WTC11 (cell line): ENCODE results near the gene TLK1.

ENCODE experiments used
- CREB1 ChIP-seq: sonication (generic); formaldehyde crosslinking; IDR thresholded peaks from 2 replicates; pipeline ENCODE4 v1.8.0; 2023; ENCODE audit warnings: mild to moderate bottlenecking, missing genetic modification reagents
- FOXK1 ChIP-seq: sonication (generic); formaldehyde crosslinking; IDR thresholded peaks from 2 replicates; pipeline ENCODE4 v1.8.0; 2022; ENCODE audit warnings: mild to moderate bottlenecking, moderate library complexity, missing genetic modification reagents
- NFYB ChIP-seq: sonication (generic); formaldehyde crosslinking; conservative IDR thresholded peaks from 2 replicates; pipeline ENCODE4 v1.8.0; 2022; ENCODE audit warnings: low read depth, missing genetic modification reagents

DNA sequence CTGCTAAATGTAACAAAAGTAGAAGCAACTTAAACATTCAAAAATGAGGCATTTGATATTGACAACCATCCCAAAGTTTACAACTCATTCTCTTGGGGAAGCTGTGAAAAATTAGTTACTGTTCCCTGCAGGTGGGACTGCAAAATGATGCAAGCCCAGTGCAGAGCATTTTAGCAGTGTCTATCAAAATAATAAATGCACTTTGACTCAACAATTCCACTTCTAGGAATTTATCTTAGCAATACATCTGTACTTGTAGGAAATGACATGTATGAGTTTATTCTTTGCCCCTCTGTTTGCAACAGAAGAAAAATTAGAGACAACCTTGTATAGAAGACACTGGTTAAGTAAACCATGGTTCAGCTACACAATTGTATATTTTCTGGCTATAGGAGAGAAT lies 48.0 kb upstream of the TLK1 start:
- TF ChIP-seq CREB1 = no peak
- no peak for TF ChIP-seq NFYB (CRISPR knock-in tag)
- no peak for TF ChIP-seq FOXK1
